Measurements from ENCODE around the gene ZNF488. TPM values are rescaled to one million over a fixed set of nuclear protein-coding genes. Genes with fewer than 3 reads are reported as not detected.
"Not testable (repeated sequence)": the region's sequence is repeated elsewhere in the genome, so short reads cannot be mapped to it uniquely, and the experiment has no call there.

ZNF488 gene
- total RNA-seq, 1 donor from 2014 or later: 0.29 TPM

DNA sequence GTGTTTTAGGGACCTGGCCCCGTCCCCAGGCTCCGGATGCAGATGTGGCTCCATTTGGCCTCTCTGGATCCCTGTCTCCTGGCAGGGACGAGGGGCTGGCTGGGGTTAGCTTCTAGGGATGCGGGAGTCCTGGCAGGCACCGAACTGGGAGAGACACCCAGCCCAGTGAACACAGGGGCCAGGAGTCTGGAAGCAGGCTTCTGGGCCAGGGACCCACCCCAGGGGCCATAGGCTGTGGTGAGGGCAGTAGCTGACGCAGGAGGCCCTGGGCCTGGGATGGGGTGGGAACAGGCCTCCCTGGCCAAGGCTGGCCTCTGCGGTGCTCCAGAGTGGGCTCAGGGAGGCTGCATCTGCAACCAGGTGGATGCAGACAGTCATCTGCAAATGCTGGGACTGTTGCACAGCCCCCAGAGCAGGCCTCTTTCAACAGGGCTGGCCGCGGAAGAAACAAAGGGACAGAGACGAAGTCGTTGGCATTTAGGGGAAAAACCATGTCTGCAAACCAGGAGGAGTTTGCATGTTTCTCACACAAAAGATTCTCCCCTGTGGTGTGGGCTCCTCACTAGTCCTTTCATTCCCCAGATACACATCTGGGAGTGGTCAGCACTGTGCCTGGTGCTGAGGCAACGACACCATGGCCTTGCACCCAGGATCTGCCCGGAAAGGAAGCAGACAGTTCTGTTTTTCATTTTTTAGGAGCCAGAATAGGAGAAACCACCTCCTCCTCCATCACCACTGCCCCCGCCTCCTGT lies 36.4 kb upstream of the ZNF488 start:
- no peaks in the 10 kb centered on the region for H3K36me3 ChIP-seq (ENCODE audit: control insufficient read depth, insufficient read depth, low read length)
- DNase-seq (ENCODE audit: low read depth): no peak
- no peak overlapping the region for H3K4me3 ChIP-seq (ENCODE audit: low read depth, low read length)
- no peaks in the 10 kb centered on the region for H3K27me3 ChIP-seq (ENCODE audit: control insufficient read depth, insufficient read depth, low read length)
- TF ChIP-seq, protein P1, sequence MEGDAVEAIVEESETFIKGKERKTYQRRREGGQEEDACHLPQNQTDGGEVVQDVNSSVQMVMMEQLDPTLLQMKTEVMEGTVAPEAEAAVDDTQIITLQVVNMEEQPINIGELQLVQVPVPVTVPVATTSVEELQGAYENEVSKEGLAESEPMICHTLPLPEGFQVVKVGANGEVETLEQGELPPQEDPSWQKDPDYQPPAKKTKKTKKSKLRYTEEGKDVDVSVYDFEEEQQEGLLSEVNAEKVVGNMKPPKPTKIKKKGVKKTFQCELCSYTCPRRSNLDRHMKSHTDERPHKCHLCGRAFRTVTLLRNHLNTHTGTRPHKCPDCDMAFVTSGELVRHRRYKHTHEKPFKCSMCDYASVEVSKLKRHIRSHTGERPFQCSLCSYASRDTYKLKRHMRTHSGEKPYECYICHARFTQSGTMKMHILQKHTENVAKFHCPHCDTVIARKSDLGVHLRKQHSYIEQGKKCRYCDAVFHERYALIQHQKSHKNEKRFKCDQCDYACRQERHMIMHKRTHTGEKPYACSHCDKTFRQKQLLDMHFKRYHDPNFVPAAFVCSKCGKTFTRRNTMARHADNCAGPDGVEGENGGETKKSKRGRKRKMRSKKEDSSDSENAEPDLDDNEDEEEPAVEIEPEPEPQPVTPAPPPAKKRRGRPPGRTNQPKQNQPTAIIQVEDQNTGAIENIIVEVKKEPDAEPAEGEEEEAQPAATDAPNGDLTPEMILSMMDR (IDR thresholded peaks at IDR 0.05; ENCODE audit: insufficient read depth, low read length, poor library complexity, severe bottlenecking): no peak

DNA sequence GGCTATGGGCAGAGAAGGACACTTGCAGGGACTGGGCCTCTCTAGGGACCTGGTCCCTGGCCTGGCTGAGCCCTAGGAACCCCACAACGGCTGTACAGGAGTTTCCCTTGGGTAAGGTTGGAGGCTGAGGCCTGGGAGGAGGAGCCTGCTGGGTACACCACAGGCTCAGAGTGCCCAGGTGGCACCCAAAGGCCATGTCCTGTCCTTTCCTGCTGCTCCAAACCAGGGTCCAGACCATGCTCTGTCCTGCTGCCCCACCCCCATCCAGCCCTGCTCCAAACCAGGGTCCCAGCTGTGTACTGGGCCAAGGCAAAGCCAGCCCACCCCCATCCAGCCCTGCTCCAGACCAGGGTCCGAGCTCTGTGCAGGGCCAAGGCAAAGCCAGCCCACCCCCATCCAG lies 35.3 kb upstream of the ZNF488 start:
- TF ChIP-seq, protein P1 (IDR thresholded peaks at IDR 0.05; ENCODE audit: insufficient read depth, low read length, poor library complexity, severe bottlenecking): no peak
- DNase-seq (ENCODE audit: low read depth): no peak
- H3K27me3 ChIP-seq (ENCODE audit: control insufficient read depth, insufficient read depth, low read length): no peaks in the 10 kb centered on the region
- H3K4me3 ChIP-seq (ENCODE audit: low read depth, low read length): no peak overlapping the region
- H3K36me3 ChIP-seq (ENCODE audit: control insufficient read depth, insufficient read depth, low read length): no peaks in the 10 kb centered on the region

DNA sequence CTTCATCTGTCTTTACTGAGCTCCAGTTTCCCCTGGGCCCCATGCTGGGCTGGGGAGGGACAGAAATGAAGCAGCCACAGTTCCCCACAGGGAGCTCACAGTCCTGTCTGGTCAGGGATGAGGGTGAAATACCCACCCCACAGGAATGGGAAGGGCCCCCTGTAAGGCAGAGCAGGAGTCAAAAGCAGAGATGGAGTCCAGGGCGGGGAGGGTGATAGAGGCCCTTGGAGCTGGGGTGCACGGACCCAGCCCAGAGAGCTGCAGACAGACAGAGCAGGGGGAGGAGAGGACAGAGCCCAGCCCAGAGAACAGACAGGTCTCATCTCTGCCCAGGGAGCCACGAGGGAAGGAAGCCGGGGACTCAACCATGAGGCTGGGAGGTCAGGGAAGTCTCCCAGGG lies 34.9 kb upstream of the ZNF488 start:
- Histone ChIP-seq H3K36me3 (ENCODE audit: control insufficient read depth, insufficient read depth, low read length) (no peaks in the 10 kb centered on the region), H3K27me3 (ENCODE audit: control insufficient read depth, insufficient read depth, low read length) (no peaks in the 10 kb centered on the region), H3K4me3 (ENCODE audit: low read depth, low read length) (no peak overlapping the region)
- DNase-seq (ENCODE audit: low read depth): no peak
- TF ChIP-seq, protein P1 (IDR thresholded peaks at IDR 0.05; ENCODE audit: insufficient read depth, low read length, poor library complexity, severe bottlenecking): no peak

DNA sequence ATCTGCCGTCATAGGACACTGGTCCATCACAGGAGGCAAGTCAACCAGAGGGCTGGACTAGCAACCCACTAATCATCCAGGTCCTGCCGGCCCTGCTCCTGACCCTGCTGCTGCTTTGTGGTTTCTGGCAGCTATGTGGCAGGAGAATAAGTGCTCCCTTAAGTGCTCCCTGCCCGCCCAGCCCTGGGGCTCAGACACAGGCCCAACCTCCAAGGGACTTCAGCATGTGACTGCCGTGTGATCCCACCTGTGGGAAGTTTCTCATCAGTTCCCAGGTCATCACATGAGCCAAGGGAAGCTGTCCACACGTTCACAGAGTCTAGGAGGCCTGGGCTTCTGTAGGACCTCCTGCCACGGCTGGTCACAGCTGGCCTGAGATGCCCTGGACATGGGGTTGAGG lies 34.2 kb upstream of the ZNF488 start:
- DNase-seq (ENCODE audit: low read depth): no peak
- H3K36me3 ChIP-seq (ENCODE audit: control insufficient read depth, insufficient read depth, low read length): no peaks in the 10 kb centered on the region
- H3K4me3 ChIP-seq (ENCODE audit: low read depth, low read length): no peak overlapping the region
- TF ChIP-seq, protein P1 (IDR thresholded peaks at IDR 0.05; ENCODE audit: insufficient read depth, low read length, poor library complexity, severe bottlenecking): no peak
- no peaks in the 10 kb centered on the region for H3K27me3 ChIP-seq (ENCODE audit: control insufficient read depth, insufficient read depth, low read length)

DNA sequence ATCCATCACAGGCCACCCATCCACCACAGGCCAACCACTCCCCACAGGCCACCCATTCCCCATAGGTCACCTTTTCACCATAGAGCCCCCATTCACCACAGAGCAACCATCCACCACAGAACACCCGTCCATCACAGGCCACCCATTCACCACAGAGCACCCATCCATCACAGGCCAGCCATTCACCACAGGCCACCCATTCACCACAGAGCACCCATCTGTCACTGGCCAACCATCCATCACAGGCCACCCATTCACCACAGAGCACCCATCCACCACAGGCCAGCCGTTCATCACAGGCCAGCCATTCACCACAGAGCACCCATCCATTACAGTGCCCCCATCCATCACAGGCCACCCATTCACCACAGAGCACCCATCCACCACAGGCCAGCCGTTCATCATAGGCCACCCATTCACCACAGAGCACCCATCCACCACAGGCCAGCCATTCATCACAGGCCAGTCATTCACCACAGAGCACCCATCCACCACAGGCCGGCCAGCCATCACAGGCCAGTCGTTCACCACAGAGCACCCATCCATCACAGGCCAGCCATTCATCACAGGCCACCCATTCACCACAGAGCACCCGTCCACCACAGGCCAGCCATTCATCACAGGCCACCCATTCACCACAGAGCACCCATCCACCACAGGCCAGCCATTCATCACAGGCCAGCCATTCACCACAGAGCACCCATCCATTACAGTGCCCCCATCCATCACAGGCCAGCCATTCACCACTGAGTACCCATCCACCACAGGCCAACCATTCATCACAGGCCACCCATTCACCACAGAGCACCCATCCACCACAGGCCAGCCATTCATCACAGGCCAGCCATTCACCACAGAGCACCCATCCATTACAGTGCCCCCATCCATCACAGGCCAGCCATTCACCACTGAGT lies 32.5 kb upstream of the ZNF488 start:
- H3K36me3 ChIP-seq (ENCODE audit: control insufficient read depth, insufficient read depth, low read length); H3K4me3 ChIP-seq (ENCODE audit: low read depth, low read length); DNase-seq (ENCODE audit: low read depth); H3K27me3 ChIP-seq (ENCODE audit: control insufficient read depth, insufficient read depth, low read length): not testable (repeated sequence)

DNA sequence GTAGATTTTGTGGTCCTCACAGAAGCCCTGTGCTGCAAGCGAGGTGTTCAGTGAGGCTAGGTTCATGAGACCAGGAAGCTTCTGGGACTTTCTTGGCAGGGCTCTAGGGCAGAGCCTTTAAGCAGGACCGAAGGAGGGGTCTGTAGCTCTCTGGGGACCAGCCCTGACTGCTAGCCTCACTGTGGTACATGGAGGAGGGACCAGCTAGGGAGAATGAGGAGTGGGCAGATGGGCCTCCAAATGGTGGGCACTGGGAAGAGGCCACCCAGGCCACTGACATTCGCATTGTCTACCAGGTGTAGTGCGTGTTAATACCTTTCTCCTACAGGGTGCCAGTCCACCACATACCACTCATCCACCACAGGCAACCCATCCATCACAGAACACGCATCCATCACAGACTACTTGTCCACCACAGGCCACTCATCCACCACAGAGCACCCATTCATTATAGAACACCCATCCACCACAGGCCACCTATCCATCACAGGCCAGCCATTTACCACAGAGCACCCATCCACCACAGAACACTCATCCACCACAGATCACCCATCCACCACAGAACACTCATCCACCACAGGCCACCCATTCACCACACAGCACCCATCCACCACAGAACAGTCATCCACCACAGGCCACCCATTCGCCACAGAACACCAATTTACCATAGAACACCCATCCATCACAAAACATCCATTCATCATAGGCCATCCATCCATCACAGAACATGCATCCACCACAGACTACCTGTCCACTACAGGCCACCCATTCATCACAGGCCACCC lies 31.6 kb upstream of the ZNF488 start:
- no peaks in the 10 kb centered on the region for H3K36me3 ChIP-seq (ENCODE audit: control insufficient read depth, insufficient read depth, low read length)
- H3K27me3 ChIP-seq (ENCODE audit: control insufficient read depth, insufficient read depth, low read length): no peaks in the 10 kb centered on the region
- TF ChIP-seq, protein P1 (IDR thresholded peaks at IDR 0.05; ENCODE audit: insufficient read depth, low read length, poor library complexity, severe bottlenecking): no peak
- DNase-seq (ENCODE audit: low read depth): no peak
- H3K4me3 ChIP-seq (ENCODE audit: low read depth, low read length): no peak overlapping the region

Measured in kidney epithelial cell (primary cell).